Activated naive CD4-positive, alpha-beta T cell treated with anti-CD3 and anti-CD28 coated beads, Interleukin-2, amount 50 U/mL, for 72 hours (primary cell): Measurements from ENCODE around the gene SNAPIN. TPM values are rescaled to one million over a fixed set of nuclear protein-coding genes. Genes with fewer than 3 reads are reported as not detected.
"Not testable (repeated sequence)": the region's sequence is repeated elsewhere in the genome, so short reads cannot be mapped to it uniquely, and the experiment has no call there.

Experiments used
- ATAC-seq, 2 donors: fragments of 150-1000 bp; cut with Tn5 transposase; 2 replicates each; pipeline ENCODE4 v1.10.0; 2021; ENCODE audit warnings: mild to moderate bottlenecking in 2 of 2, moderate library complexity in 2 of 2
- DNase-seq, 2 donors: peaks; one replicate each; pipeline ENCODE4 v3.0.0; 2021 to 2022; ENCODE audit warnings: low spot score in 2 of 2
- H3K27ac Mint-ChIP-seq, 2 donors: one replicate each; pipeline ENCODE4 v1.8.0; 2022; ENCODE audit warnings: mild to moderate bottlenecking in 2 of 2, mixed read lengths in 2 of 2
- H3K36me3 Mint-ChIP-seq, 2 donors: one replicate each; pipeline ENCODE4 v1.8.0; 2022; ENCODE audit warnings: mixed read lengths in 2 of 2
- H3K9me3 Mint-ChIP-seq, 2 donors: one replicate each; pipeline ENCODE4 v1.8.0; 2022; ENCODE audit warnings: mixed read lengths in 2 of 2
- total RNA-seq, 2 donors: library from RNA; stranded (reverse); gene quantifications; one replicate each; pipeline ENCODE4 v1.2.3, GENCODE V29; 2022

Gene SNAPIN
- total RNA-seq, 2 donors from 2014 or later = 16.1 to 35.4 TPM

- DNase-seq (no peak), ATAC-seq (peak in 1 of 2 donors; percentile 1)
- Mint-ChIP-seq H3K36me3 (peaks cover 8 to 11% of the 10 kb centered on the region in 2 donors), H3K27ac (peak overlapping the region; percentile 93 to 96), H3K9me3 (no peaks in the 10 kb centered on the region)
Observed at GRCh38 chr1:153659175-153659534, 652 bp downstream of the SNAPIN start.

- Mint-ChIP-seq H3K27ac (peak overlapping the region; percentile 93 to 96), H3K36me3 (peaks cover 11 to 13% of the 10 kb centered on the region in 2 donors), H3K9me3 (no peaks in the 10 kb centered on the region)
- no peak for ATAC-seq
- no peak for DNase-seq
Observed at GRCh38 chr1:153659656-153660055, 1.2 kb downstream of the SNAPIN start.

GRCh38 chr1:153661111-153661708 lies 2.7 kb downstream of the SNAPIN start:
- no peaks in the 10 kb centered on the region for H3K9me3 Mint-ChIP-seq
- peaks cover 22 to 28% of the 10 kb centered on the region in 2 donors for H3K36me3 Mint-ChIP-seq
- ATAC-seq (no peak), DNase-seq (no peak)
- H3K27ac Mint-ChIP-seq = peak overlapping the region; percentile 39 to 65

GRCh38 chr1:153662269-153662668 lies 3.8 kb downstream of the SNAPIN start:
- Mint-ChIP-seq H3K27ac (peak overlapping the region in 1 of 2 donors; percentile 4), H3K36me3 (peaks cover 31 to 33% of the 10 kb centered on the region in 2 donors), H3K9me3 (no peaks in the 10 kb centered on the region)
- ATAC-seq (no peak), DNase-seq (no peak)

- H3K27ac Mint-ChIP-seq = no peak overlapping the region
- ATAC-seq = no peak
- H3K36me3 Mint-ChIP-seq = peaks cover 31 to 42% of the 10 kb centered on the region in 2 donors
- no peak for DNase-seq
- no peaks in the 10 kb centered on the region for H3K9me3 Mint-ChIP-seq
Observed at GRCh38 chr1:153663211-153663610, 4.7 kb downstream of the SNAPIN start.

- Mint-ChIP-seq H3K9me3 (no peaks in the 10 kb centered on the region), H3K27ac (peak overlapping the region in 1 of 2 donors; percentile 64), H3K36me3 (peaks cover 26 to 35% of the 10 kb centered on the region in 2 donors)
- DNase-seq (no peak), ATAC-seq (no peak)
Observed at GRCh38 chr1:153667439-153667838, 8.9 kb downstream of the SNAPIN start.

- not testable (repeated sequence) for ATAC-seq, DNase-seq, H3K9me3 Mint-ChIP-seq
- peaks cover 26 to 35% of the 10 kb centered on the region in 2 donors for H3K36me3 Mint-ChIP-seq
- H3K27ac Mint-ChIP-seq = peak overlapping the region; percentile 64 to 93
Observed at GRCh38 chr1:153668672-153669071, 10.2 kb downstream of the SNAPIN start.

GRCh38 chr1:153669606-153670005 lies 11.1 kb downstream of the SNAPIN start:
- H3K36me3 Mint-ChIP-seq = peaks cover 18 to 35% of the 10 kb centered on the region in 2 donors
- no peak for ATAC-seq
- H3K9me3 Mint-ChIP-seq = no peaks in the 10 kb centered on the region
- H3K27ac Mint-ChIP-seq = no peak overlapping the region
- DNase-seq = no peak

- ATAC-seq (no peak), DNase-seq (no peak)
- Mint-ChIP-seq H3K27ac (no peak overlapping the region), H3K36me3 (peaks cover 11 to 28% of the 10 kb centered on the region in 2 donors), H3K9me3 (no peaks in the 10 kb centered on the region)
Observed at GRCh38 chr1:153670257-153670858, 11.9 kb downstream of the SNAPIN start.

GRCh38 chr1:153670859-153671627 lies 12.5 kb downstream of the SNAPIN start, which contains the start of gene ILF2:
TSS of gene ILF2 (minus strand) at chr1:153670993. CDS start at chr1:153670922, 71 bp downstream.
- Mint-ChIP-seq H3K9me3 (no peaks in the 10 kb centered on the region), H3K36me3 (peaks cover 5 to 25% of the 10 kb centered on the region in 2 donors), H3K27ac (no peak within 1 kb of the TSS)
- ATAC-seq = peak; percentile 93
- peak; percentile 92 to 98 for DNase-seq

- DNase-seq = peak in 1 of 2 donors; percentile 57
- peak; percentile 42 to 47 for ATAC-seq
- not testable (repeated sequence) for H3K9me3 Mint-ChIP-seq, H3K27ac Mint-ChIP-seq
- peaks cover 0 to 18% of the 10 kb centered on the region in 2 donors for H3K36me3 Mint-ChIP-seq
Observed at GRCh38 chr1:153671628-153672353, 13.3 kb downstream of the SNAPIN start.

GRCh38 chr1:153673511-153673910 lies 15.0 kb downstream of the SNAPIN start:
- H3K9me3 Mint-ChIP-seq = no peaks in the 10 kb centered on the region
- peaks cover 0 to under 1% of the 10 kb centered on the region in 2 donors for H3K36me3 Mint-ChIP-seq
- H3K27ac Mint-ChIP-seq = no peak overlapping the region
- DNase-seq (no peak), ATAC-seq (no peak)

- H3K36me3 Mint-ChIP-seq = no peaks in the 10 kb centered on the region
- no peaks in the 10 kb centered on the region for H3K9me3 Mint-ChIP-seq
- DNase-seq = peak in 1 of 2 donors; percentile 51
- ATAC-seq = peak; percentile 60 to 73
- no peak overlapping the region for H3K27ac Mint-ChIP-seq
Observed at GRCh38 chr1:153677718-153678518, 19.4 kb downstream of the SNAPIN start.

GRCh38 chr1:153678519-153679336 lies 20.2 kb downstream of the SNAPIN start, which contains the start of gene NPR1:
TSS of gene NPR1 (plus strand) at chr1:153678688. CDS start at chr1:153679109, 421 bp downstream.
- no peaks in the 10 kb centered on the region for H3K9me3 Mint-ChIP-seq
- H3K36me3 Mint-ChIP-seq = no peaks in the 10 kb centered on the region
- ATAC-seq = peak; percentile 38 to 52
- H3K27ac Mint-ChIP-seq = no peak within 1 kb of the TSS
- no peak for DNase-seq
